GM12875 (cell line): Measurements from ENCODE around the gene UQCRH.
A peak's percentile ranks its signal among the peaks of the same experiment; 100 is the strongest.

Source experiments
- H3K4me3 ChIP-seq: one replicate; pipeline ENCODE4 v1.5.1; 2011; ENCODE audit warnings: low read depth, low read length, control low read depth
- TF ChIP-seq, protein P1 (sequence below): IDR thresholded peaks from 2 replicates; pipeline ENCODE4 v1.5.1; 2011; ENCODE audit warnings: low read depth, mild to moderate bottlenecking, control low read depth, inconsistent platforms, low read length, moderate library complexity, borderline replicate concordance; ENCODE audit not compliant: insufficient read depth

Gene UQCRH

DNA sequence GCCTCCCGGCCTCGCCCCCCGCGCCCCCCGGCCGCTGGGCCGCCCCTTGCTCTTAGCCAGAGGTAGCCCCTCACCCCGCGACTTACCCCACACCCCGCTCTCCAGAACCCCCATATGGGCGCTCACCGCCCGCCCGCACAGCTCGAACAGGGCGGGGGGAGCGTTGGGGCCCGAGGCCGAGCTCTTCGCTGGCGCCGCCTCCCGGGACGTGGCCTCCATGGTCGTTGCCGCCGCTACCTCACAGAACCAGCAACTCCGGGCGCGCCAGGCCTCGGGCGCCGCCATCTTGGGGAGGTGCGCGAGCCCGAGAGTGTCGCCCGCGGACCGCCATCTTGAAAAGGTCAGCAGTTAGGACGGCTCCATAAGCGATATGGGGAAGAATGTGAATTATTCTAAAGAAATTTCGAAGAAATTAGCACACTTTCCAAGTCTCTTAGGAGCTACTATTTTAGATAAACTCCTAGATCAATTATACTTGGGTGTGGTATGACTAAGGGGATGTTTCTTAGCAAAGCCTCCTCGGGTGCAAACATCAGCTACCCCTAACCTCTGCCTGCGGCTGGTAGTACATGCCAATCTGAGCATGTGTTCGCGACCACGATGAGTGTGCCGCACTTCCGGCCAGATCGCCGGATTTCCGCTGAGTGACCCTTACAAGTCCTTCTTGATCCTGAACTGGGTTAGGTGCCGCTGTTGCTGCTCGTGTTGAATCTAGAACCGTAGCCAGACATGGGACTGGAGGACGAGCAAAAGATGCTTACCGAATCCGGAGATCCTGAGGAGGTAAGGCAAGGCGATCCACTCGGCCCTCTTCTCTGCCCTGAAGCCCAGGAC, at the start of gene UQCRH, which contains the start of gene LRRC41:
Gene UQCRH (plus strand): TSS at position 661 of the 834 bp plus-strand sequence. CDS start 69 bp downstream, at position 730.
Gene LRRC41 (minus strand): TSS at position 579 of the 834 bp plus-strand sequence. CDS start 294 bp downstream, at position 285.
- TF ChIP-seq, protein P1, sequence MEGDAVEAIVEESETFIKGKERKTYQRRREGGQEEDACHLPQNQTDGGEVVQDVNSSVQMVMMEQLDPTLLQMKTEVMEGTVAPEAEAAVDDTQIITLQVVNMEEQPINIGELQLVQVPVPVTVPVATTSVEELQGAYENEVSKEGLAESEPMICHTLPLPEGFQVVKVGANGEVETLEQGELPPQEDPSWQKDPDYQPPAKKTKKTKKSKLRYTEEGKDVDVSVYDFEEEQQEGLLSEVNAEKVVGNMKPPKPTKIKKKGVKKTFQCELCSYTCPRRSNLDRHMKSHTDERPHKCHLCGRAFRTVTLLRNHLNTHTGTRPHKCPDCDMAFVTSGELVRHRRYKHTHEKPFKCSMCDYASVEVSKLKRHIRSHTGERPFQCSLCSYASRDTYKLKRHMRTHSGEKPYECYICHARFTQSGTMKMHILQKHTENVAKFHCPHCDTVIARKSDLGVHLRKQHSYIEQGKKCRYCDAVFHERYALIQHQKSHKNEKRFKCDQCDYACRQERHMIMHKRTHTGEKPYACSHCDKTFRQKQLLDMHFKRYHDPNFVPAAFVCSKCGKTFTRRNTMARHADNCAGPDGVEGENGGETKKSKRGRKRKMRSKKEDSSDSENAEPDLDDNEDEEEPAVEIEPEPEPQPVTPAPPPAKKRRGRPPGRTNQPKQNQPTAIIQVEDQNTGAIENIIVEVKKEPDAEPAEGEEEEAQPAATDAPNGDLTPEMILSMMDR, result 0 out of 2 replicates have a peak, but pooled peaks have one; percentile 18
- peak within 1 kb of the TSS; percentile 93 for H3K4me3 ChIP-seq

DNA sequence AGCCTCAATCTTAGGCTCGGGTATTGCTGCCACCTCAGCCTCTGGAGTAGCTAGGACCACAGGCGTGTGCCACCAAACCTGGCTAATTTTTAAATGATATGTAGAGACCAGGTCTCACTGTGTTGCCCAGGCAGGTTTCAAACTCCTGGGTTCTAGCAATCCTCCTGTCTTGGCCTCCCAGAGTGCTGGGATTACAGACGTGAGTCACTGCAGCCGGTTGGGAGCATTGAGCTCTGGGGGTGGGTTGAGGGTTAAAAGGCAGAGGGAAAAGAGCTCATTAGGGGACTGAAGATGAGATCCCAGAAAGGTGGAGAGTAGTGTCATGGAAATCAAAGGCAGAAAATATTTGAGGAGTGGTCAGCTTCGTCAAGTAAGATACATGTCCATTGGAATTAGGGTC, 48.8 kb upstream of the UQCRH start:
- H3K4me3 ChIP-seq, result no peak overlapping the region
- TF ChIP-seq, protein P1, result no peak

DNA sequence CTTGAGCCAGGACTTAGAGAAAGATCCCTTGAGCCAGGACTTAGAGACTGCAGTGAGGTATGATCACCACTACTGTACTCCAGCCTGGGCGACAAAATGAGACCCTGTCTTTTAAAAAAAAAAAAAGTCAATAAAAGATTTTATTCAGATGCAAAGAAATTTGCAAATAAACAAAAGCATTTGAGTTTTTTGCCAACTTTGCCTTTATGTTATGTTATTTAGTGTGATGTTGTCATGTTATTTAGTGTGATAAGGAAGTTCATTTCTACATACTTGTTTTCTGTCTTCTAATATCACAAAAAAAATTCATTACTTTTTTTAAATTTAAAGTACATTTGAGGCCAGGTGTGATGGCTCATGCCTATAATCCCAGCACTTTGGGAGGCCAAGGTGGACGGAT, 47.0 kb upstream of the UQCRH start:
- no peak overlapping the region for H3K4me3 ChIP-seq

DNA sequence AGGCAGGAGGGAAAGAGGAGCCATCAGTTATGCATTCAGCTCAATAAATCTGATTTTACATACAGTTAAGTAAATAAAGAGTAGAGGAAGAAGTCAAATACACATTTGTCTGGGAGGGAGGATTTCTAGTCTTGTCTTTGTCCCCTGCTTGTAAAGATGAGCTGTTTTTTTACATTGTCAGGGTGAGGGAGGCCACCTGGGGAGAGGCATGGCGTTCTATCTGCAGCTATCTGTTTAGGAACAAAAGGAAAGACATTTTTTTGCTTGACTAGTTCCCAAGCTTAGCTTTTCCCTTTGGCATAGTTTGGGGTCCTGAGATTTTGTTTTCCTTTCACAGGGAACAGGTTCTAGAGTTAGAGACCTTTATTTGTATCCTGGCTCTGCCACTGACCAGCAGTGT, 41.0 kb upstream of the UQCRH start:
- TF ChIP-seq, protein P1, result no peak
- no peak overlapping the region for H3K4me3 ChIP-seq

More for the DNA sequence above, 47.0 kb upstream of the UQCRH start:
- TF ChIP-seq, protein P1, result no peak

DNA sequence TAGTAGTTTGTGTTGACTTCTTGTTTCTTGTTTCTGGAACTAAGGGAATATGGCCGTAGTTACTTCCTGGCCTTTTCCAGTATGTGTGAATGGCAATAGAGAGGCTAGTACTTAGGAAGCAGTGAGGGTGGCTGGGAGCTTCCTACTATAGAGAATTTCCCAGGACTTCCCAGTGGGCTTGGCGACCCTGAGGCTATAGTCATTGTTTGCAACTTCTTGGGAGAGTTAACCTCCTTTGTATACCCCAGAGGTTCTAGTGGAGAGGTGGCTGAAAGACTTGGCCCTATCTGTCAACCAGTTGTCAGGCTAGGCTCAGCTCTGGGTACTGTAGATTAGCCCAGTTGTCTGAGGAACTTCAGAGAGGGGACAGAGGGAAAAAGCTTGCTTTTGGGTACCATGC, 40.4 kb upstream of the UQCRH start:
- TF ChIP-seq, protein P1, result no peak
- H3K4me3 ChIP-seq, result no peak overlapping the region

DNA sequence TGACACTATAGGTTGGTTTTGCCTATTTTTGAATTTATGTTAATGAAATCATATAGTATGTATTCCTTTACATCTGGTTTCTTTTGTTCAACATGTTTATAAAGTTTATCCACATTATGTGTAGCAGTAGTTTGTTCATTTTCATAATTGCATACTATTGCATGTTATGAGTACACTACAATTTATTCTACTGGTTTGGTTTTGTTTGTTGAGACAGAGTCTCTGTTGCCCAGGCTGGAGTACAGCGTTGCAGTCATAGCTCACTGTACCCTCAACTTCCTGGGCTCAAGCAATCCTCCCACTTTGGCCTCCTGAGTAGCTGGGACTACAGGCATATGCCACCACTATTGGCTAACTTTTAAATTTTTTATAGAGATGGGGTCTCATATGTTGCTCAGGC, 34.9 kb upstream of the UQCRH start:
- H3K4me3 ChIP-seq, result no peak overlapping the region
- TF ChIP-seq, protein P1, result no peak
